GM18526 (cell line): Measurements from ENCODE around the gene PHACTR1.

Source experiments
- POLR2A ChIP-seq: IDR thresholded peaks from 3 replicates; pipeline ENCODE4 v1.6.1; 2011; ENCODE audit not compliant: insufficient read length; ENCODE audit errors: extremely low read depth

The PHACTR1 gene

GRCh38 chr6:12716298-12716916 is at the start of gene PHACTR1:
PHACTR1 (plus strand) TSS chr6:12716767.
- TF ChIP-seq POLR2A = no peak

GRCh38 chr6:12666886-12667285 is 49.7 kb upstream of the PHACTR1 start:
- no peak for TF ChIP-seq POLR2A

- no peak for TF ChIP-seq POLR2A
Measured at GRCh38 chr6:12675931-12676330, 40.6 kb upstream of the PHACTR1 start.

- TF ChIP-seq POLR2A = no peak
Measured at GRCh38 chr6:12679341-12679740, 37.2 kb upstream of the PHACTR1 start.

GRCh38 chr6:12693122-12693521 is 23.4 kb upstream of the PHACTR1 start:
- TF ChIP-seq POLR2A = no peak

GRCh38 chr6:12698298-12698697 is 18.3 kb upstream of the PHACTR1 start:
- no peak for TF ChIP-seq POLR2A

- no peak for TF ChIP-seq POLR2A
Measured at GRCh38 chr6:12704946-12705345, 11.6 kb upstream of the PHACTR1 start.

GRCh38 chr6:12709116-12709515 is 7.5 kb upstream of the PHACTR1 start:
- no peak for TF ChIP-seq POLR2A

- TF ChIP-seq POLR2A = no peak
Measured at GRCh38 chr6:12709556-12710232, 6.9 kb upstream of the PHACTR1 start.

- no peak for TF ChIP-seq POLR2A
Measured at GRCh38 chr6:12710921-12711320, 5.6 kb upstream of the PHACTR1 start.

GRCh38 chr6:12714022-12714421 is 2.5 kb upstream of the PHACTR1 start:
- no peak for TF ChIP-seq POLR2A

- TF ChIP-seq POLR2A = no peak
Measured at GRCh38 chr6:12715437-12715836, 1.1 kb upstream of the PHACTR1 start.

GRCh38 chr6:12717356-12717755 is 789 bp downstream of the PHACTR1 start:
- no peak for TF ChIP-seq POLR2A

GRCh38 chr6:12718015-12718414 is 1.4 kb downstream of the PHACTR1 start:
- TF ChIP-seq POLR2A = no peak

- no peak for TF ChIP-seq POLR2A
Measured at GRCh38 chr6:12719017-12719416, 2.5 kb downstream of the PHACTR1 start.

GRCh38 chr6:12720310-12720709 is 3.7 kb downstream of the PHACTR1 start:
- TF ChIP-seq POLR2A = no peak

- no peak for TF ChIP-seq POLR2A
Measured at GRCh38 chr6:12725263-12725662, 8.7 kb downstream of the PHACTR1 start.
